Placental epithelial cell (primary cell): ENCODE data around the gene SERAC1. TPM values are rescaled to one million over a fixed set of nuclear protein-coding genes. Genes with fewer than 3 reads are reported as not detected.

Experiments used
- total RNA-seq: library from RNA; depleted of rRNA; stranded (reverse); fragments of >200 nt; gene quantifications from 2 replicates; pipeline ENCODE4 v1.2.3, GENCODE V29; 2012

The SERAC1 gene
- 6.1 and 7.1 TPM in 2 replicates for total RNA-seq

DNA sequence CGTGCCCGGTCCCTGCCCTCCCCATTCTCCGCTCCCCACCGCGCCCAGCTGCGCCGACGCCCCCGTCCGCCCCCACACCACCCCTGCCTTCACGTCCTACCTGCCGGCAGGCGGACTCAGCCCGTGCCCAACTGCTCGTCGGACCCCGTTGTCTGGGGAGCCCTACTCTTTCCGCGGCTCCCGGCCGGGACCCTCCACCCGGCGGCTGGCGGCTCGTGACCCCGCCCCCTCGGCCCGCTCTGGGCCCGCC lies at the start of gene SERAC1:
TSS of gene SERAC1 (minus strand) at position 223 of the 250 bp plus-strand sequence. CDS start 9,899 bp downstream, outside the sequence.

Other genes starting within 250 kb of the SERAC1 start
- gene SYNJ2, start 186.4 kb downstream of the SERAC1 start, total RNA-seq, result 1.1 and 1.2 TPM in 2 replicates
- gene GTF2H5, start 88 bp upstream of the SERAC1 start, total RNA-seq, result 2.9 and 3.1 TPM in 2 replicates
- gene TULP4, start 144.2 kb upstream of the SERAC1 start, total RNA-seq, result 107 and 194 TPM in 2 replicates